HG03354 (cell line): ENCODE data around the gene KHDC1L.
"Not testable (repeated sequence)": the region's sequence is repeated elsewhere in the genome, so short reads cannot be mapped to it uniquely, and the experiment has no call there.

Source experiments
- ATAC-seq: cut with Tn5 transposase; IDR thresholded peaks from one replicate; pipeline ENCODE4 v1.9.1; 2021; ENCODE audit warnings: mild to moderate bottlenecking; ENCODE audit not compliant: unreplicated experiment, poor library complexity, severe bottlenecking

KHDC1L gene

GRCh38 chr6:73225396-73225795 lies at the start of gene KHDC1L:
TSS of gene KHDC1L (minus strand) at chr6:73225496. CDS start at chr6:73225408, 88 bp downstream.
- ATAC-seq, result no peak

- not testable (repeated sequence) for ATAC-seq
Observed at GRCh38 chr6:73269296-73269695, 44.0 kb upstream of the KHDC1L start.

- ATAC-seq, result not testable (repeated sequence)
Observed at GRCh38 chr6:73268896-73269295, 43.6 kb upstream of the KHDC1L start.

GRCh38 chr6:73264446-73264845 lies 39.1 kb upstream of the KHDC1L start:
- no peak for ATAC-seq

GRCh38 chr6:73263570-73263909 lies 38.2 kb upstream of the KHDC1L start:
- ATAC-seq, result peak; percentile 14

GRCh38 chr6:73262671-73263569 lies 37.6 kb upstream of the KHDC1L start, which contains the start of gene KHDC1:
TSS of gene KHDC1 (minus strand) at chr6:73263196. CDS start at chr6:73242517, 20,679 bp downstream.
- peak; percentile 90 for ATAC-seq

GRCh38 chr6:73258721-73259120 lies 33.4 kb upstream of the KHDC1L start:
- no peak for ATAC-seq

- ATAC-seq, result not testable (repeated sequence)
Observed at GRCh38 chr6:73254323-73254722, 29.0 kb upstream of the KHDC1L start.

GRCh38 chr6:73252703-73253102 lies 27.4 kb upstream of the KHDC1L start:
- ATAC-seq, result no peak

- no peak for ATAC-seq
Observed at GRCh38 chr6:73250016-73250415, 24.7 kb upstream of the KHDC1L start.

- ATAC-seq, result no peak
Observed at GRCh38 chr6:73248192-73248903, 23.1 kb upstream of the KHDC1L start.

GRCh38 chr6:73242001-73242400 lies 16.7 kb upstream of the KHDC1L start:
- no peak for ATAC-seq

GRCh38 chr6:73240730-73241129 lies 15.4 kb upstream of the KHDC1L start:
- no peak for ATAC-seq

GRCh38 chr6:73236144-73236750 lies 11.0 kb upstream of the KHDC1L start:
- no peak for ATAC-seq

GRCh38 chr6:73234733-73235132 lies 9.4 kb upstream of the KHDC1L start:
- ATAC-seq, result no peak

GRCh38 chr6:73233971-73234370 lies 8.7 kb upstream of the KHDC1L start:
- not testable (repeated sequence) for ATAC-seq

- no peak for ATAC-seq
Observed at GRCh38 chr6:73233048-73233447, 7.8 kb upstream of the KHDC1L start.

- ATAC-seq, result peak; percentile 77
Observed at GRCh38 chr6:73231986-73232391, 6.7 kb upstream of the KHDC1L start.

GRCh38 chr6:73227606-73228255 lies 2.4 kb upstream of the KHDC1L start:
- ATAC-seq, result no peak

- ATAC-seq, result no peak
Observed at GRCh38 chr6:73216859-73217258, 8.4 kb downstream of the KHDC1L start.
